GM12878 (cell line): Measurements from ENCODE around the gene KRT24. TPM values are rescaled to one million over a fixed set of nuclear protein-coding genes. Genes with fewer than 3 reads are reported as not detected.

Experiments used
- ATAC-seq: fragments of 200-7000 bp; cut with Tn5 transposase; 3 replicates; pipeline ENCODE4 v1.9.1; 2020; ENCODE audit warnings: mild to moderate bottlenecking, moderate library complexity
- BruUV-seq: library from RNA; stranded (reverse); fragments of 400-500 nt; replicated peaks from 2 replicates; lab custom pipeline; 2021; lab: Mats Ljungman, UMichigan
- CTCF ChIA-PET: fragments of 300-600 bp; sonication (Branson Sonifier 250); formaldehyde crosslinking; extraction: SDS; loops from one replicate; lab custom pipeline; 2021; ENCODE audit warnings: inconsistent platforms; lab: Yijun Ruan, JAX
- POLR2A ChIA-PET: fragments of 350-600 bp; formaldehyde crosslinking; extraction: SDS; loops from one replicate; lab custom pipeline; 2021; ENCODE audit warnings: inconsistent platforms; lab: Charles Lee
- RAD21 ChIA-PET: fragments of 300-600 bp; sonication (Branson Sonifier 250); formaldehyde crosslinking; loops from one replicate; lab custom pipeline; 2023; ENCODE audit warnings: antibody characterized with exemption; ENCODE audit not compliant: unreplicated experiment; lab: Charles Lee
- SMC1A ChIA-PET: fragments of 300-600 bp; sonication (Branson Sonifier 250); formaldehyde crosslinking; loops from one replicate; lab custom pipeline; 2023; ENCODE audit not compliant: unreplicated experiment, uncharacterized antibody; lab: Charles Lee
- DNase-seq: peaks from one replicate; pipeline ENCODE4 v3.0.0-alpha.2; 2011; ENCODE audit warnings: low read depth, low spot score
- FAIRE-seq: peaks from 3 replicates; lab custom pipeline; 2011; peaks lifted over from hg19 to GRCh38; lab: Jason Lieb, UNC
- H2AFZ ChIP-seq: 2 replicates; pipeline ENCODE4 v1.6.0; 2011; ENCODE audit warnings: low read depth, low read length, control low read depth; ENCODE audit not compliant: control insufficient read depth
- H3K27ac ChIP-seq: 2 replicates; pipeline ENCODE4 v1.5.1; 2011; ENCODE audit warnings: control low read depth; ENCODE audit not compliant: control insufficient read depth, insufficient read depth
- H3K27me3 ChIP-seq, 2 experiments: replicated peaks in 1 of 2; 2 replicates each; pipeline versions ENCODE4 v1.6.0 to v1.6.1; 2011; ENCODE audit warnings: low read length in 1 of 2; ENCODE audit not compliant: control insufficient read depth in 2 of 2, insufficient read depth in 2 of 2
- H3K36me3 ChIP-seq, 2 experiments: 2 replicates each; pipeline ENCODE4 v1.5.1; 2011; ENCODE audit warnings: low read length in 1 of 2; ENCODE audit not compliant: control insufficient read depth in 2 of 2, insufficient read depth in 2 of 2
- H3K4me1 ChIP-seq: 2 replicates; pipeline ENCODE4 v1.6.1; 2011; ENCODE audit warnings: mild to moderate bottlenecking, low read length, moderate library complexity, mixed read lengths; ENCODE audit not compliant: control insufficient read depth, insufficient read depth
- H3K4me2 ChIP-seq: 2 replicates; pipeline ENCODE4 v1.6.0; 2011; ENCODE audit warnings: control low read depth; ENCODE audit not compliant: control insufficient read depth, insufficient read depth
- H3K4me3 ChIP-seq: fragments of 200-600 bp; sonication (generic); 2 replicates; pipeline ENCODE4 v1.5.1; 2016
- H3K79me2 ChIP-seq: 2 replicates; pipeline ENCODE4 v1.6.0; 2011; ENCODE audit warnings: low read length; ENCODE audit not compliant: control insufficient read depth, insufficient read depth
- H3K9ac ChIP-seq: 2 replicates; pipeline ENCODE4 v1.8.0; 2011; ENCODE audit warnings: low read length, control low read depth, mixed read lengths; ENCODE audit not compliant: control insufficient read depth, insufficient read depth
- H3K9me3 ChIP-seq: replicated peaks from 3 replicates; pipeline ENCODE4 v1.5.1; 2011; ENCODE audit warnings: mild to moderate bottlenecking, low read length; ENCODE audit not compliant: control insufficient read depth, insufficient read depth
- H4K20me1 ChIP-seq: 2 replicates; pipeline ENCODE4 v1.6.0; 2011; ENCODE audit not compliant: control insufficient read depth, insufficient read depth
- FOXK2 ChIP-seq: fragments of 450-650 bp; IDR thresholded peaks from 2 replicates; pipeline ENCODE4 v1.6.1; 2017; ENCODE audit warnings: mild to moderate bottlenecking, moderate library complexity
- IKZF2 ChIP-seq, 2 experiments: fragments of 450-650 bp; IDR thresholded peaks; 2 replicates each; pipeline ENCODE4 v1.6.1; 2017; ENCODE audit warnings: mild to moderate bottlenecking in 2 of 2, moderate library complexity in 2 of 2
- IRF5 ChIP-seq: fragments of 450-650 bp; IDR thresholded peaks from 2 replicates; pipeline ENCODE4 v1.6.1; 2017; ENCODE audit warnings: borderline replicate concordance
- MLLT1 ChIP-seq: fragments of 450-650 bp; IDR thresholded peaks from 2 replicates; pipeline ENCODE4 v1.6.1; 2016; ENCODE audit warnings: mild to moderate bottlenecking
- NBN ChIP-seq: fragments of 450-650 bp; IDR thresholded peaks from 2 replicates; pipeline ENCODE4 v1.6.1; 2016
- NFYA ChIP-seq: IDR thresholded peaks from 2 replicates; pipeline ENCODE4 v1.6.1; 2011; ENCODE audit warnings: low read depth, mild to moderate bottlenecking, low read length, improper control_type of control experiment, borderline replicate concordance
- SIN3A ChIP-seq: IDR thresholded peaks from 2 replicates; pipeline ENCODE4 v1.6.1; 2012; ENCODE audit warnings: low read depth, low read length, improper control_type of control experiment
- SIX5 ChIP-seq: IDR thresholded peaks from 2 replicates; pipeline ENCODE4 v1.6.1; 2011; ENCODE audit warnings: mild to moderate bottlenecking, low read depth, low read length, moderate library complexity; ENCODE audit not compliant: severe bottlenecking
- SMARCA5 ChIP-seq: fragments of 450-650 bp; IDR thresholded peaks from 2 replicates; pipeline ENCODE4 v1.6.1; 2017; ENCODE audit warnings: mild to moderate bottlenecking
- WRNIP1 ChIP-seq: IDR thresholded peaks from 2 replicates; pipeline ENCODE4 v1.6.1; 2011; ENCODE audit warnings: low read depth, low read length, improper control_type of control experiment, borderline replicate concordance
- ZNF217 ChIP-seq: fragments of 450-650 bp; IDR thresholded peaks from 2 replicates; pipeline ENCODE4 v1.6.1; 2017; ENCODE audit warnings: antibody characterized with exemption, mild to moderate bottlenecking
- ZNF384 ChIP-seq: IDR thresholded peaks from 2 replicates; pipeline ENCODE4 v1.6.1; 2012; ENCODE audit warnings: low read depth, mild to moderate bottlenecking, low read length, improper control_type of control experiment, borderline replicate concordance
- WGBS: methylation state at CpG from one replicate; pipeline ENCODE4 v1.1.6; 2016; ENCODE audit warnings: low lambda C conversion rate; ENCODE audit not compliant: insufficient replicate concordance, insufficient coverage; ENCODE audit errors: missing lambda C conversion rate; 5-methylcytosine and 5-hydroxymethylcytosine counted together
- in situ Hi-C: fragments of 300-500 bp; cut with MboI; formaldehyde crosslinking; loops from 9 replicates; pipeline ENCODE4 v1.14.3; 2018; ENCODE audit warnings: mixed read lengths
- intact Hi-C: fragments of 100-400 bp; cut with micrococcal nuclease; formaldehyde crosslinking; loops from one replicate; pipeline ENCODE4 v1.14.2; 2022; ENCODE audit not compliant: unreplicated experiment
- polyA plus RNA-seq, 11 experiments: library from polyadenylated mRNA; depleted of rRNA in 4 of 11; unstranded in 6 of 11; stranded (reverse) in 5 of 11; fragments of >200 nt; fragmentation: Nextera tagmentation in 4 of 11; fragmentation: Illumina TruSeq in 1 of 11; extraction: Ambion mirVana in 4 of 11; extraction: Trizol in 1 of 11; gene quantifications; 1 replicate in 1 of 11; 2 replicates in 10 of 11; pipeline versions ENCODE4 v1.2.1 to v1.2.3, GENCODE V29; 2011 to 2016; ENCODE audit warnings: inconsistent platforms in 2 of 11, missing spikeins in 2 of 11, low read depth in 1 of 11
- total RNA-seq, 4 experiments: library from RNA; depleted of rRNA in 3 of 4; stranded (reverse); fragments of >200 nt in 3 of 4; fragmentation: Illumina TruSeq in 1 of 4; extraction: Trizol in 1 of 4; gene quantifications; 2 replicates each; pipeline versions ENCODE4 v1.2.1 to v1.2.3, GENCODE V29; 2013 to 2021
- TF ChIP-seq, protein P1 (sequence below): IDR thresholded peaks from 2 replicates; pipeline ENCODE4 v1.6.1; 2012; ENCODE audit warnings: mild to moderate bottlenecking, low read depth, low read length
- TF ChIP-seq, protein P2 (sequence below): fragments of 450-650 bp; IDR thresholded peaks from 2 replicates; pipeline ENCODE4 v1.6.1; 2017; ENCODE audit warnings: antibody characterized with exemption, mild to moderate bottlenecking, moderate library complexity

The KRT24 gene
- total and polyA plus RNA-seq, 10 of the 15 experiments (the other 5 are each of a cell fraction or from before 2014, with no cell fraction given): not detected

GRCh38 chr17:40730970-40731369, 27.4 kb upstream of the KRT24 start:
- Histone ChIP-seq H3K36me3 (no peaks in the 10 kb centered on the region), H2AFZ (no peak overlapping the region), H3K9ac (no peak overlapping the region), H4K20me1 (no peaks in the 10 kb centered on the region), H3K27me3 (peaks cover 0 to 3% of the 10 kb centered on the region in 2 experiments; a peak in 1 of 4 replicates), H3K27ac (no peak overlapping the region), H3K4me3 (no peak overlapping the region), H3K4me1 (peaks cover 3% of the 10 kb centered on the region; the same call in 1 of the 2 replicates), H3K9me3 (no peaks in the 10 kb centered on the region; the same call in 2 of the 3 replicates), H3K79me2 (no peaks in the 10 kb centered on the region), H3K4me2 (no peak overlapping the region)
- DNase-seq (no peak), FAIRE-seq (no peak), ATAC-seq (no peak)
- ChIA-PET POLR2A (interaction anchor here (0.6 kb wide), 2 partner anchors 12 to 52 kb away, joined by 3 read pairs; no protein-coding TSS in a partner anchor), CTCF (interaction anchor here (1.2 to 1.8 kb wide), 2 partner anchors 11 to 115 kb away, joined by 5 to 6 read pairs; no protein-coding TSS in a partner anchor), SMC1A (interaction anchor here (0.6 to 1.3 kb wide), 3 partner anchors 12 to 92 kb away, joined by 3 to 6 read pairs (median 3); no protein-coding TSS in a partner anchor), RAD21 (interaction anchor here (1.2 kb wide), 1 partner anchor 106 kb away, joined by 3 read pairs; no protein-coding TSS in a partner anchor)
- BruUV-seq: no TSS peak
- intact Hi-C loops (no loop called here), in situ Hi-C loops (no loop called here)
- WGBS: 8% methylated on average over 1 of the region's 1 CpG
- TF ChIP-seq SMARCA5: no peak
- TF ChIP-seq NBN: no peak
- TF ChIP-seq FOXK2: no peak
- TF ChIP-seq SIN3A: no peak
- TF ChIP-seq SIX5: no peak
- TF ChIP-seq, protein P1, sequence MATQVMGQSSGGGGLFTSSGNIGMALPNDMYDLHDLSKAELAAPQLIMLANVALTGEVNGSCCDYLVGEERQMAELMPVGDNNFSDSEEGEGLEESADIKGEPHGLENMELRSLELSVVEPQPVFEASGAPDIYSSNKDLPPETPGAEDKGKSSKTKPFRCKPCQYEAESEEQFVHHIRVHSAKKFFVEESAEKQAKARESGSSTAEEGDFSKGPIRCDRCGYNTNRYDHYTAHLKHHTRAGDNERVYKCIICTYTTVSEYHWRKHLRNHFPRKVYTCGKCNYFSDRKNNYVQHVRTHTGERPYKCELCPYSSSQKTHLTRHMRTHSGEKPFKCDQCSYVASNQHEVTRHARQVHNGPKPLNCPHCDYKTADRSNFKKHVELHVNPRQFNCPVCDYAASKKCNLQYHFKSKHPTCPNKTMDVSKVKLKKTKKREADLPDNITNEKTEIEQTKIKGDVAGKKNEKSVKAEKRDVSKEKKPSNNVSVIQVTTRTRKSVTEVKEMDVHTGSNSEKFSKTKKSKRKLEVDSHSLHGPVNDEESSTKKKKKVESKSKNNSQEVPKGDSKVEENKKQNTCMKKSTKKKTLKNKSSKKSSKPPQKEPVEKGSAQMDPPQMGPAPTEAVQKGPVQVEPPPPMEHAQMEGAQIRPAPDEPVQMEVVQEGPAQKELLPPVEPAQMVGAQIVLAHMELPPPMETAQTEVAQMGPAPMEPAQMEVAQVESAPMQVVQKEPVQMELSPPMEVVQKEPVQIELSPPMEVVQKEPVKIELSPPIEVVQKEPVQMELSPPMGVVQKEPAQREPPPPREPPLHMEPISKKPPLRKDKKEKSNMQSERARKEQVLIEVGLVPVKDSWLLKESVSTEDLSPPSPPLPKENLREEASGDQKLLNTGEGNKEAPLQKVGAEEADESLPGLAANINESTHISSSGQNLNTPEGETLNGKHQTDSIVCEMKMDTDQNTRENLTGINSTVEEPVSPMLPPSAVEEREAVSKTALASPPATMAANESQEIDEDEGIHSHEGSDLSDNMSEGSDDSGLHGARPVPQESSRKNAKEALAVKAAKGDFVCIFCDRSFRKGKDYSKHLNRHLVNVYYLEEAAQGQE: no peak
- TF ChIP-seq, protein P2, sequence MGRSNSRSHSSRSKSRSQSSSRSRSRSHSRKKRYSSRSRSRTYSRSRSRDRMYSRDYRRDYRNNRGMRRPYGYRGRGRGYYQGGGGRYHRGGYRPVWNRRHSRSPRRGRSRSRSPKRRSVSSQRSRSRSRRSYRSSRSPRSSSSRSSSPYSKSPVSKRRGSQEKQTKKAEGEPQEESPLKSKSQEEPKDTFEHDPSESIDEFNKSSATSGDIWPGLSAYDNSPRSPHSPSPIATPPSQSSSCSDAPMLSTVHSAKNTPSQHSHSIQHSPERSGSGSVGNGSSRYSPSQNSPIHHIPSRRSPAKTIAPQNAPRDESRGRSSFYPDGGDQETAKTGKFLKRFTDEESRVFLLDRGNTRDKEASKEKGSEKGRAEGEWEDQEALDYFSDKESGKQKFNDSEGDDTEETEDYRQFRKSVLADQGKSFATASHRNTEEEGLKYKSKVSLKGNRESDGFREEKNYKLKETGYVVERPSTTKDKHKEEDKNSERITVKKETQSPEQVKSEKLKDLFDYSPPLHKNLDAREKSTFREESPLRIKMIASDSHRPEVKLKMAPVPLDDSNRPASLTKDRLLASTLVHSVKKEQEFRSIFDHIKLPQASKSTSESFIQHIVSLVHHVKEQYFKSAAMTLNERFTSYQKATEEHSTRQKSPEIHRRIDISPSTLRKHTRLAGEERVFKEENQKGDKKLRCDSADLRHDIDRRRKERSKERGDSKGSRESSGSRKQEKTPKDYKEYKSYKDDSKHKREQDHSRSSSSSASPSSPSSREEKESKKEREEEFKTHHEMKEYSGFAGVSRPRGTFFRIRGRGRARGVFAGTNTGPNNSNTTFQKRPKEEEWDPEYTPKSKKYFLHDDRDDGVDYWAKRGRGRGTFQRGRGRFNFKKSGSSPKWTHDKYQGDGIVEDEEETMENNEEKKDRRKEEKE: no peak
- TF ChIP-seq WRNIP1: no peak
- no peak for TF ChIP-seq IRF5
- no peak for TF ChIP-seq IKZF2 (IDR thresholded peaks at IDR 0.05)
- TF ChIP-seq MLLT1: no peak
- TF ChIP-seq ZNF384: no peak
- TF ChIP-seq NFYA: no peak
- TF ChIP-seq ZNF217: no peak
